ENCODE data around the gene TMEM132D.

DNA sequence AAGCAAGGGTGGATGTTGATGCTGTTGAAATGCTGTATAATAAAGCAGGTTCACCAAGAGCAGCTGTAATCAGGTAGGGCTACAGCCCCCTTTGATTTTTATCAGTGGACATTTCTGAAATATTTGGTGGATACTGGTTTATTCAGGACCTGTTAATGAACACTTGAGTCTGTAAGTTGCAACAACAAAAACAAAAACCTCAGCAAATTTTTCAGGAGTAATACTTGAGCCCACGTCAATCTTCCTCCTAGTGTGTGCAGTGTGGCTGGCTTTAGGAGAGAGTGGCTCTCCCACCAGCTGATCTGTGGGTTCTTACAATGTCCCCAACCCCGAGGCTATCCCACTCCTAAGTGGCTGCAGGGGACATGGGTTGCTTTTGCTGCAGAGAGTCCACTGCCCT is 702.8 kb downstream of the TMEM132D start:
- TF ChIP-seq, protein P1, sequence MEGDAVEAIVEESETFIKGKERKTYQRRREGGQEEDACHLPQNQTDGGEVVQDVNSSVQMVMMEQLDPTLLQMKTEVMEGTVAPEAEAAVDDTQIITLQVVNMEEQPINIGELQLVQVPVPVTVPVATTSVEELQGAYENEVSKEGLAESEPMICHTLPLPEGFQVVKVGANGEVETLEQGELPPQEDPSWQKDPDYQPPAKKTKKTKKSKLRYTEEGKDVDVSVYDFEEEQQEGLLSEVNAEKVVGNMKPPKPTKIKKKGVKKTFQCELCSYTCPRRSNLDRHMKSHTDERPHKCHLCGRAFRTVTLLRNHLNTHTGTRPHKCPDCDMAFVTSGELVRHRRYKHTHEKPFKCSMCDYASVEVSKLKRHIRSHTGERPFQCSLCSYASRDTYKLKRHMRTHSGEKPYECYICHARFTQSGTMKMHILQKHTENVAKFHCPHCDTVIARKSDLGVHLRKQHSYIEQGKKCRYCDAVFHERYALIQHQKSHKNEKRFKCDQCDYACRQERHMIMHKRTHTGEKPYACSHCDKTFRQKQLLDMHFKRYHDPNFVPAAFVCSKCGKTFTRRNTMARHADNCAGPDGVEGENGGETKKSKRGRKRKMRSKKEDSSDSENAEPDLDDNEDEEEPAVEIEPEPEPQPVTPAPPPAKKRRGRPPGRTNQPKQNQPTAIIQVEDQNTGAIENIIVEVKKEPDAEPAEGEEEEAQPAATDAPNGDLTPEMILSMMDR (IDR thresholded peaks at IDR 0.05) = no peak
- no peak for TF ChIP-seq POLR2A (IDR thresholded peaks at IDR 0.05)
